CD14-positive monocyte (primary cell): ENCODE data around the gene JAM3. TPM values are rescaled to one million over a fixed set of nuclear protein-coding genes. Genes with fewer than 3 reads are reported as not detected.

Experiments
- DNase-seq, 3 donors: peaks; one replicate each; pipeline ENCODE4 v3.0.0-alpha.2; 2011 to 2022
- H2AFZ ChIP-seq: 2 replicates; pipeline ENCODE4 v1.6.0; 2012; ENCODE audit warnings: mild to moderate bottlenecking, low read depth, low read length, inconsistent platforms; ENCODE audit not compliant: insufficient read depth, poor library complexity, severe bottlenecking
- H3K27ac ChIP-seq, 2 donors: 1 replicate in 1 of 2; 2 replicates in 1 of 2; pipeline ENCODE4 v1.5.1; 2012 to 2013; ENCODE audit warnings: low read length in 2 of 2, control low read depth in 1 of 2, inconsistent platforms in 1 of 2, low read depth in 1 of 2, mild to moderate bottlenecking in 1 of 2
- H3K27me3 ChIP-seq, 2 donors: one replicate each; pipeline versions ENCODE4 v1.6.0 to v1.6.1; 2011 to 2013; ENCODE audit warnings: low read length in 2 of 2; ENCODE audit not compliant: control insufficient read depth in 2 of 2, insufficient read depth in 2 of 2
- H3K36me3 ChIP-seq, 2 donors: replicated peaks in 1 of 2; 1 replicate in 1 of 2; 2 replicates in 1 of 2; pipeline versions ENCODE4 v1.5.1 to v1.6.1; 2012 to 2013; ENCODE audit warnings: low read length in 2 of 2, control low read depth in 1 of 2, inconsistent platforms in 1 of 2, mild to moderate bottlenecking in 1 of 2; ENCODE audit not compliant: insufficient read depth in 2 of 2, control insufficient read depth in 1 of 2
- H3K4me1 ChIP-seq, 2 donors: 1 replicate in 1 of 2; 2 replicates in 1 of 2; pipeline versions ENCODE4 v1.5.1 to v1.6.1; 2012 to 2013; ENCODE audit warnings: low read length in 2 of 2, control low read depth in 1 of 2, inconsistent platforms in 1 of 2, mild to moderate bottlenecking in 1 of 2, moderate library complexity in 1 of 2; ENCODE audit not compliant: insufficient read depth in 2 of 2, control insufficient read depth in 1 of 2
- H3K4me2 ChIP-seq: replicated peaks from 2 replicates; pipeline ENCODE3; 2012; ENCODE audit warnings: low read length, moderate library complexity, mild to moderate bottlenecking; ENCODE audit not compliant: poor library complexity, severe bottlenecking; ENCODE audit errors: extremely low read depth
- H3K4me3 ChIP-seq, 3 experiments: fragments of 200-600 bp in 1 of 3; sonication (generic) in 1 of 3; replicated peaks in 1 of 3; 1 replicate in 2 of 3; 2 replicates in 1 of 3; pipeline ENCODE4 v1.5.1; 2011 to 2013; ENCODE audit warnings: low read length in 3 of 3, mild to moderate bottlenecking in 3 of 3, control low read depth in 2 of 3, low read depth in 2 of 3, inconsistent platforms in 1 of 3, moderate library complexity in 1 of 3
- H3K79me2 ChIP-seq: 2 replicates; pipeline ENCODE4 v1.6.0; 2012; ENCODE audit warnings: mild to moderate bottlenecking, control low read depth, inconsistent platforms, low read length, moderate library complexity; ENCODE audit not compliant: insufficient read depth
- H3K9ac ChIP-seq: 2 replicates; pipeline ENCODE4 v1.6.0; 2017; ENCODE audit warnings: low read length, mild to moderate bottlenecking; ENCODE audit not compliant: insufficient read depth, poor library complexity, severe bottlenecking
- H3K9me3 ChIP-seq, 2 donors: replicated peaks in 1 of 2; 1 replicate in 1 of 2; 2 replicates in 1 of 2; pipeline versions ENCODE4 v1.5.1 to v1.6.1; 2012 to 2013; ENCODE audit warnings: low read length in 2 of 2, control low read depth in 1 of 2; ENCODE audit not compliant: control insufficient read depth in 1 of 2, insufficient read depth in 1 of 2
- H4K20me1 ChIP-seq: 2 replicates; pipeline ENCODE4 v1.6.0; 2012; ENCODE audit warnings: mild to moderate bottlenecking, low read length, control low read depth, moderate library complexity; ENCODE audit not compliant: insufficient read depth
- H3K27ac Mint-ChIP-seq, 7 donors: one replicate each; pipeline ENCODE4 v1.8.0; 2020; ENCODE audit warnings: mild to moderate bottlenecking in 7 of 7, mixed read lengths in 7 of 7, moderate library complexity in 6 of 7, inconsistent platforms in 2 of 7
- H3K27me3 Mint-ChIP-seq, 3 donors: one replicate each; pipeline ENCODE4 v1.8.0; 2021 to 2022; ENCODE audit warnings: low read depth in 3 of 3, mild to moderate bottlenecking in 3 of 3, mixed read lengths in 3 of 3, moderate library complexity in 3 of 3, inconsistent platforms in 1 of 3
- H3K36me3 Mint-ChIP-seq, 2 donors: one replicate each; pipeline ENCODE4 v1.8.0; 2020; ENCODE audit warnings: mixed read lengths in 2 of 2, inconsistent platforms in 1 of 2, mild to moderate bottlenecking in 1 of 2
- H3K4me1 Mint-ChIP-seq: one replicate; pipeline ENCODE4 v1.8.0; 2020; ENCODE audit warnings: mild to moderate bottlenecking, mixed read lengths
- H3K4me3 Mint-ChIP-seq, 2 donors: one replicate each; pipeline ENCODE4 v1.8.0; 2020; ENCODE audit warnings: mild to moderate bottlenecking in 2 of 2, mixed read lengths in 2 of 2, moderate library complexity in 1 of 2
- H3K9me3 Mint-ChIP-seq, 7 donors: one replicate each; pipeline ENCODE4 v1.8.0; 2020 to 2022; ENCODE audit warnings: mixed read lengths in 7 of 7, mild to moderate bottlenecking in 6 of 7, moderate library complexity in 6 of 7, inconsistent platforms in 2 of 7
- CTCF ChIP-seq: fragments of 200-600 bp; IDR thresholded peaks from one replicate; pipeline ENCODE4 v1.8.0; 2022; ENCODE audit warnings: antibody characterized with exemption, mild to moderate bottlenecking
- whole genome bisulfite sequencing: methylation state at CpG from one replicate; pipeline ENCODE4 v1.1.5; 2013; ENCODE audit warnings: missing lambda C conversion rate; ENCODE audit not compliant: insufficient coverage; 5-methylcytosine and 5-hydroxymethylcytosine counted together
- intact Hi-C, 2 donors: fragments of 100-400 bp; cut with micrococcal nuclease; formaldehyde crosslinking; loops; one replicate each; pipeline versions ENCODE4 v1.15.0 to v1.15.1; 2023
- polyA plus RNA-seq, 3 donors: library from polyadenylated mRNA; depleted of rRNA in 1 of 3; unstranded in 2 of 3; stranded (reverse) in 1 of 3; fragments of 300-500 nt in 2 of 3; fragments of >200 nt in 1 of 3; fragmentation: Illumina TruSeq in 2 of 3; gene quantifications; 1 replicate in 2 of 3; 2 replicates in 1 of 3; pipeline ENCODE4 v1.2.3, GENCODE V29; 2012 to 2021

Gene JAM3
- polyA plus RNA-seq, 3 donors = 0.03 to 0.25 (median 0.12) TPM

DNA sequence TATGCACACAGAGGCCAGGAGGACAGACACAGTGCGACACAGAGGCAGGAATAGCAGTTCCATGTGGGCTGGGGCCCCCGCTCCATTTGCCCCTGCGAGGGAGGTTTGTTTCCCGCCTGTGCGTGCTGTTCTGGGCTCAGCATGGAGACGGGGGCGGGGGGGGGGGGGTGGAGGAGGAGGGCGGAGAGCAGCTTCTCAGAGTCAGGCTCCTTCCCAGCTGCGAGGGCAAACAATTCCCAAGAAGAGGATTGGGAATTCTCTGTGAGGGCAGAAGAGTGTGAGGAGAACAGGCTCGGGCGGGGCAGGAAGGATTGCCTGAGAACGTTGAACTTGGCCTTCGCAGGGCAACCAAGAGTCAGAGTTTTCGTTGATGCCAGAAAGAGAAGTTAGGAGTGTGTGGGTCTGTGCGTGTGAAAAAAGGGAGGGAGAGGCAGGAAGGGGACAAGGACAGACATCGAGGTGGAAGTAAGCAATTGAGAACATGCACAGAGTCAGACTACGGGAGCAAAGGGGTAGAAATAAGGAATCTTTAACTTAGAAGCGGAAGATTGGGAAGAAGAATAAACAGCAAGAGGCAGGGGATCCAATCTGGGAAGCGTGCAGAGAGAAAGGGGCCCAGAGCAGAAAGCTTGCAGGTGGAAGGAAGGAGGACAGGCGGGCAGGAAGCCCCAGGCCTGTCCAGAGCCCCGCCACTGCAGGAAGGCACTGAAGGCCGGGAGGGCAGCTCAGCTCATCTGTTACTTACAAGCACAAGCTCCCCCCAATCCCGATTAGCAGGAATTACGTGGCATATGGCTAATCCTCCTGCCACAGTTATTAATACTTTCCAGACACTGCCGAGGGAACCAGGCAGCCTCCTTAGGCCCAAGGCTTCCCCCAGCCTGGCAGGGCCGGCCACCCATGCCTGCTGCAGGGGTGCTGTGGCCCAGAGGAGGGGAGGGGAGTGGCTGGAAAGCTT is 15.6 kb upstream of the JAM3 start:
- no peak overlapping the region for H3K4me3 ChIP-seq
- TF ChIP-seq CTCF = no peak
- intact Hi-C loops = no loop called here
- DNase-seq = no peak
- 48% methylated on average over 14 of the region's 26 CpGs for WGBS
- H3K79me2 ChIP-seq = no peaks in the 10 kb centered on the region
- H3K4me1 ChIP-seq = peaks cover 4% of the 10 kb centered on the region in 2 donors
- no peaks in the 10 kb centered on the region for H3K36me3 Mint-ChIP-seq
- H3K27ac Mint-ChIP-seq = no peak overlapping the region
- peaks cover 0 to 2% (median 0%) of the 10 kb centered on the region in 7 donors for H3K9me3 Mint-ChIP-seq
- no peaks in the 10 kb centered on the region for H3K9me3 ChIP-seq
- H3K27me3 ChIP-seq = peaks cover 0 to 2% of the 10 kb centered on the region in 2 donors
- no peak overlapping the region for H3K27ac ChIP-seq
- H3K4me2 ChIP-seq = no peak overlapping the region
- no peaks in the 10 kb centered on the region for H3K36me3 ChIP-seq
- H3K9ac ChIP-seq = no peak overlapping the region
- H3K4me1 Mint-ChIP-seq = peaks cover 2% of the 10 kb centered on the region
- no peak overlapping the region for H2AFZ ChIP-seq
- H3K27me3 Mint-ChIP-seq = peaks cover 5 to 11% (median 8%) of the 10 kb centered on the region in 3 donors
- no peak overlapping the region for H3K4me3 Mint-ChIP-seq
- no peaks in the 10 kb centered on the region for H4K20me1 ChIP-seq

GRCh38 chr11:134055029-134055428 is 13.8 kb upstream of the JAM3 start:
- H3K9ac ChIP-seq = no peak overlapping the region
- no peak overlapping the region for H3K4me3 ChIP-seq
- H3K4me2 ChIP-seq = no peak overlapping the region
- no peak overlapping the region for H3K4me3 Mint-ChIP-seq
- peaks cover 2% of the 10 kb centered on the region for H3K4me1 Mint-ChIP-seq
- no peaks in the 10 kb centered on the region for H3K79me2 ChIP-seq
- peaks cover 0 to 2% (median 0%) of the 10 kb centered on the region in 7 donors for H3K9me3 Mint-ChIP-seq
- 98% methylated on average over 5 of the region's 9 CpGs for WGBS
- no peaks in the 10 kb centered on the region for H3K9me3 ChIP-seq
- intact Hi-C loops = no loop called here
- no peak for TF ChIP-seq CTCF
- H3K27ac Mint-ChIP-seq = no peak overlapping the region
- no peak overlapping the region for H2AFZ ChIP-seq
- H4K20me1 ChIP-seq = no peaks in the 10 kb centered on the region
- H3K4me1 ChIP-seq = peaks cover 4% of the 10 kb centered on the region in 2 donors
- no peak overlapping the region for H3K27ac ChIP-seq
- peaks cover 0 to 5% of the 10 kb centered on the region in 2 donors for H3K27me3 ChIP-seq
- no peak for DNase-seq
- peaks cover 4 to 11% (median 10%) of the 10 kb centered on the region in 3 donors for H3K27me3 Mint-ChIP-seq
- H3K36me3 Mint-ChIP-seq = no peaks in the 10 kb centered on the region
- H3K36me3 ChIP-seq = no peaks in the 10 kb centered on the region
